ENCODE measurements around the gene ELAVL2. TPM values are rescaled to one million over a fixed set of nuclear protein-coding genes. Genes with fewer than 3 reads are reported as not detected.

Gene ELAVL2
- total and polyA plus RNA-seq, 7 experiments from 2014 or later, result not detected

DNA sequence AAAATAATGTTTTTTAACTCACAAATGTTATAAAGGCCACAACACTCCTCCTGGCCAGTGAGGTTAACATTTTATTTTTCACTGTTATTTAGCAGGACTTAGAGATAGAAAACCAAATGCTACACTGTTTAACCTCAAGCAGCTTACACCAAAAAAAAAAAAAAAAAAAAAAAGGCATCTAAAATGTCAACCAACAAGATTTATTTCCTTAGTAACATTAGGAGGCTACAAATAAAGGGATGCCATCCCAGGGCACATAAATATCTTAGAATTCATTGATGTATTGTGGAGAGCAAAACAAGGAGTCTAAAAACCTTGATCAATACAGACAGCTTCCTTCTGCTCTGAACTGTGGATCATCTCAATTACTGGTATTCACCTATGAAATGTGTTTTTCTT lies 53.7 kb downstream of the ELAVL2 start:
- intact Hi-C loops (cut with micrococcal nuclease), result no loop called here
- Histone ChIP-seq H3K4me3 (ENCODE audit: low read length) (no peak overlapping the region), H3K27me3 (ENCODE audit: control insufficient read depth in 2 of 2, insufficient read depth in 2 of 2, low read length in 2 of 2) (no peaks in the 10 kb centered on the region), H3K36me3 (ENCODE audit: control insufficient read depth in 2 of 3, insufficient read depth in 3 of 3, low read length in 3 of 3) (no peaks in the 10 kb centered on the region), H3K9me3 (ENCODE audit: control insufficient read depth in 2 of 3, low read length in 3 of 3) (no peaks in the 10 kb centered on the region), H3K27ac (ENCODE audit: low read depth, low read length) (no peak overlapping the region), H3K4me1 (ENCODE audit: control insufficient read depth in 2 of 2, insufficient read depth in 2 of 2, low read length in 2 of 2) (no peaks in the 10 kb centered on the region)
- POLR2A ChIA-PET, result no interaction called here
- no peak for DNase-seq
- H3K27me3 Mint-ChIP-seq, result peaks cover 0 to 4% (median 0%) of the 10 kb centered on the region in 5 donors
- H3K27ac Mint-ChIP-seq, result no peak overlapping the region
- CTCF ChIA-PET, result no interaction called here
- H3K4me1 Mint-ChIP-seq, result no peaks in the 10 kb centered on the region
- no peak for ATAC-seq
- no peak overlapping the region for H3K4me3 Mint-ChIP-seq
- H3K9me3 Mint-ChIP-seq, result peaks cover 0 to 23% (median 15%) of the 10 kb centered on the region in 11 donors
- no peaks in the 10 kb centered on the region for H3K36me3 Mint-ChIP-seq

DNA sequence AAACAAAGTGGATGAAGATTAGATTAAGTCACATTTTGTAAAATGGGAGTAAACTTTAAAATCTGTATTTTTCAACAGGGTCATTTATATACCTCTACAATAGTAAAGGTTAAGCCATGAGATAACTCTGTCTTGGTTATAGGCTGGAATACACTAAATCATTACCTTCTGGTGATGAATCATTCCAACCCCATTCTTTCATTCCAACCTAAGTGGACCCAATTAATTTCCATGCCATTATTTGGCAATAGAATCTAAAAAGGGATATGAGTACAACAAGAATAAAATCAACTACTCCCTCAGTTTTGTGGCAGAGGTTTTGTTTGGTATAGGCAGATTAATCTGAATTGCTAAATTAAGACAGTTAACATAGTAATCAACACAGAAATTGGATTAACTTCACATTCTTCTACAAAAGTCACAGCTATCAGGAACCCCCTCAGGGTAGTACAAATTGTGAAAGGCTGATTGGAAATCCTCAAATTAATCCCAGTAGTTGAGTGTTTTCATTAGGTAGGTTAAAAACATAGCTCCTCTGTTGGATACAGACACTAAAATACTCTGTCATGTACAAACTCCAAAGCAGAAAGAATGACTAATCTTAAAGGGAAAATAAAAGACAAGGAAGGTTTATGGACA lies 54.2 kb downstream of the ELAVL2 start:
- DNase-seq, result no peak
- CTCF ChIA-PET, result no interaction called here
- Mint-ChIP-seq H3K4me1 (no peaks in the 10 kb centered on the region), H3K4me3 (no peak overlapping the region), H3K27ac (no peak overlapping the region), H3K9me3 (peaks cover 0 to 23% (median 14%) of the 10 kb centered on the region in 11 donors), H3K36me3 (no peaks in the 10 kb centered on the region), H3K27me3 (peaks cover 0 to 4% (median 0%) of the 10 kb centered on the region in 5 donors)
- intact Hi-C loops (cut with micrococcal nuclease), result no loop called here
- H3K27me3 ChIP-seq (ENCODE audit: control insufficient read depth in 2 of 2, insufficient read depth in 2 of 2, low read length in 2 of 2), result no peaks in the 10 kb centered on the region
- no peak overlapping the region for H3K4me3 ChIP-seq (ENCODE audit: low read length)
- no peaks in the 10 kb centered on the region for H3K36me3 ChIP-seq (ENCODE audit: control insufficient read depth in 2 of 3, insufficient read depth in 3 of 3, low read length in 3 of 3)
- H3K9me3 ChIP-seq (ENCODE audit: control insufficient read depth in 2 of 3, low read length in 3 of 3), result no peaks in the 10 kb centered on the region
- no peaks in the 10 kb centered on the region for H3K4me1 ChIP-seq (ENCODE audit: control insufficient read depth in 2 of 2, insufficient read depth in 2 of 2, low read length in 2 of 2)
- no peak for ATAC-seq
- no peak overlapping the region for H3K27ac ChIP-seq (ENCODE audit: low read depth, low read length)
- POLR2A ChIA-PET, result no interaction called here

DNA sequence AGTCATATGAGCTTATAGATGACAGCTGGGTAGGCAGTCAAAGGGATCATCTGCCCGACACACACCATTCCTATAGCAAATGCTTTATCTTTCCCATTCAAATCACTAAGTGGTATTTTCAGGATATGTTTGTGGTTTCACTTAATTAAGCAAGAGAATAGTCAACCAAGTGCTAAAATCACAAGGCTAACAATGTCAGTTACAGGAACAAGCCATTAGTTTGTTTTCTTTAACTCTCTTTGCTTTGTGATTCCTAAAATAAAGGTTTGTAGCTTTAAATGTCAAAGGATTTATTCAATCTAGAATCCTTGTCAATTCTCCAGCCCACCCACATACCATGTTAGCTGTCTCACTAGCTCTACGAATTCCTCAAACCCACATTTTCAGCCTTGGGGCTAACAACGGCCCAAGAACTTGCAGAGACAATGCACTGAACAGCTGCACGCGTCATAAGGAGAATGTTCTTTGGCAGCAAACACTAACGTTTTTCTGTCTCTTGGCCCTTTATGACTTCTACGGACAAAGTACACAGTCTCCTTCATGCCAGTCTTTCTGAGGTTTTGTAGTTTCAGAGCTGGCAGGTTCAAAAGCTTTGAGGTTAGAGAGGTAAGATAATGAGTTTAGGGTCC lies 56.6 kb downstream of the ELAVL2 start:
- H3K9me3 Mint-ChIP-seq, result peaks cover 0 to 24% (median 8%) of the 10 kb centered on the region in 11 donors
- no peaks in the 10 kb centered on the region for H3K36me3 Mint-ChIP-seq
- intact Hi-C loops (cut with micrococcal nuclease), result no loop called here
- no peaks in the 10 kb centered on the region for H3K9me3 ChIP-seq (ENCODE audit: control insufficient read depth in 2 of 3, low read length in 3 of 3)
- H3K27me3 Mint-ChIP-seq, result peaks cover 0 to 4% (median 0%) of the 10 kb centered on the region in 5 donors
- ChIA-PET POLR2A (no interaction called here), CTCF (no interaction called here)
- no peak overlapping the region for H3K4me3 ChIP-seq (ENCODE audit: low read length)
- no peaks in the 10 kb centered on the region for H3K4me1 Mint-ChIP-seq
- ATAC-seq, result no peak
- no peak overlapping the region for H3K27ac ChIP-seq (ENCODE audit: low read depth, low read length)
- no peaks in the 10 kb centered on the region for H3K27me3 ChIP-seq (ENCODE audit: control insufficient read depth in 2 of 2, insufficient read depth in 2 of 2, low read length in 2 of 2)
- no peaks in the 10 kb centered on the region for H3K4me1 ChIP-seq (ENCODE audit: control insufficient read depth in 2 of 2, insufficient read depth in 2 of 2, low read length in 2 of 2)
- no peak for DNase-seq
- H3K36me3 ChIP-seq (ENCODE audit: control insufficient read depth in 2 of 3, insufficient read depth in 3 of 3, low read length in 3 of 3), result no peaks in the 10 kb centered on the region
- no peak overlapping the region for H3K4me3 Mint-ChIP-seq
- H3K27ac Mint-ChIP-seq, result no peak overlapping the region

DNA sequence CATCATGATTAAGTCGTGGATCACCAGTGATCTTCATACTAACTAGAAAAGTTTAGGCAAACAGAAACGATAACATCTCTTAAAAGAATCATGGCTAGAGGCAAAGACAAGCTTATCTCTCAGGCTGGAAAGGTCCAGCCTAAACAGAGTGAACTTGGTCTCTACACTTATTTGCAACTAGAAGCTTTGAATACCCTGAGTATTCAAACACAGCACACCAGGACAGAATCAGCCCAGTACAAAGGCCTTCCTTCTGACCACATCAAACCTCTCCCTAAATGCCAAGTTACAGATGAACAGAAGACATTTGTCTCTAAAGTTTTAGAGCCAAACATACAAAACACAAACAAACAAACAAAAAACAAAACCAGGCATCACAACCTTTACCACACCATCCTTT lies 57.2 kb downstream of the ELAVL2 start:
- ChIA-PET CTCF (no interaction called here), POLR2A (no interaction called here)
- Mint-ChIP-seq H3K27me3 (peaks cover 0 to 4% (median 0%) of the 10 kb centered on the region in 5 donors), H3K27ac (no peak overlapping the region), H3K4me1 (no peaks in the 10 kb centered on the region), H3K9me3 (peaks cover 0 to 24% (median 8%) of the 10 kb centered on the region in 11 donors), H3K4me3 (no peak overlapping the region), H3K36me3 (no peaks in the 10 kb centered on the region)
- Histone ChIP-seq H3K27me3 (ENCODE audit: control insufficient read depth in 2 of 2, insufficient read depth in 2 of 2, low read length in 2 of 2) (no peaks in the 10 kb centered on the region), H3K27ac (ENCODE audit: low read depth, low read length) (no peak overlapping the region), H3K36me3 (ENCODE audit: control insufficient read depth in 2 of 3, insufficient read depth in 3 of 3, low read length in 3 of 3) (no peaks in the 10 kb centered on the region), H3K4me3 (ENCODE audit: low read length) (no peak overlapping the region), H3K9me3 (ENCODE audit: control insufficient read depth in 2 of 3, low read length in 3 of 3) (no peaks in the 10 kb centered on the region), H3K4me1 (ENCODE audit: control insufficient read depth in 2 of 2, insufficient read depth in 2 of 2, low read length in 2 of 2) (no peaks in the 10 kb centered on the region)
- ATAC-seq (no peak), DNase-seq (no peak)
- intact Hi-C loops (cut with micrococcal nuclease), result no loop called here

DNA sequence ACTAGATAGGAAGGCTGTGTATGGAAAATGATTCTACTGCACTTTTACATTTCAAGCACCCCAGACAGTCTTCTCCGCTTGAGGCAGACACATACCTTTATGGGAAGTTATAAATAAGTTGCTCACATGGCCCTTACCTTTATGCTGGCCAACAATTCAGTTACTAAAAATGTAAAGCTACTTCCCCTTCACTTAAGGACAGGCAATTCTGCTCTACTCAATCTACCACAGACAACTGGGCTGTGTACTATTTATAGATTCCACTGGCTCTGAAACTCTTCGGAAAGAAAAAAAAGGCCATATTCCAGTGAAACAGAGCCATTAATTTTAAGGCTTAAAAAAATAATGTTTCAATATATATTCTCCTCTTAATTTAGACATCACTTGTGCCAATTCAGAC lies 59.4 kb downstream of the ELAVL2 start:
- DNase-seq (no peak), ATAC-seq (no peak)
- H3K27ac Mint-ChIP-seq, result no peak overlapping the region
- intact Hi-C loops (cut with micrococcal nuclease), result no loop called here
- ChIA-PET POLR2A (no interaction called here), CTCF (no interaction called here)
- Histone ChIP-seq H3K27me3 (ENCODE audit: control insufficient read depth in 2 of 2, insufficient read depth in 2 of 2, low read length in 2 of 2) (no peaks in the 10 kb centered on the region), H3K9me3 (ENCODE audit: control insufficient read depth in 2 of 3, low read length in 3 of 3) (no peaks in the 10 kb centered on the region), H3K36me3 (ENCODE audit: control insufficient read depth in 2 of 3, insufficient read depth in 3 of 3, low read length in 3 of 3) (no peaks in the 10 kb centered on the region), H3K4me1 (ENCODE audit: control insufficient read depth in 2 of 2, insufficient read depth in 2 of 2, low read length in 2 of 2) (no peaks in the 10 kb centered on the region), H3K4me3 (ENCODE audit: low read length) (no peak overlapping the region), H3K27ac (ENCODE audit: low read depth, low read length) (no peak overlapping the region)
- H3K4me3 Mint-ChIP-seq, result no peak overlapping the region
- H3K9me3 Mint-ChIP-seq, result peaks cover 0 to 24% (median 5%) of the 10 kb centered on the region in 11 donors
- no peaks in the 10 kb centered on the region for H3K27me3 Mint-ChIP-seq
- H3K36me3 Mint-ChIP-seq, result peaks cover 0 to 4% (median 0%) of the 10 kb centered on the region in 5 donors
- no peaks in the 10 kb centered on the region for H3K4me1 Mint-ChIP-seq

DNA sequence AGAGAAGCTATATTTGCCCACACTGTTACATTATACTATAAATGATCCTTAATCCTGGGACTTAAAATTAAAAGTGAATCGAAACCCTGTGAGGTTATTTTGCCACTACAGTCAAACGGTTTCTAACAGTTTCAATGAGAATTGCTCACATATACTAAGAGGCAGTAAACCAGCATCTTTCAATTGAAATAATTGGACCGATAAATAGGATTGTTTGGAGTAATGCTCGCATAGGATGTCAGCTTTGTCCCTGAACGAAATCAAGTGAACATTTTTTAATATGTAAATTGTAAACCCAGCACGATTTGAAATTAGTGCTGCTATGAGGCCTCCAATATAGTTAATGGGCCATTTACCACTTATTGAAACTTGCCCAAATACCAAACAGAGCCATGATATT lies 60.5 kb downstream of the ELAVL2 start:
- Mint-ChIP-seq H3K4me1 (no peaks in the 10 kb centered on the region), H3K9me3 (peaks cover 0 to 24% (median 5%) of the 10 kb centered on the region in 11 donors), H3K4me3 (no peak overlapping the region), H3K27me3 (no peaks in the 10 kb centered on the region), H3K36me3 (peaks cover 0 to 4% (median 0%) of the 10 kb centered on the region in 5 donors), H3K27ac (no peak overlapping the region)
- DNase-seq, result no peak
- Histone ChIP-seq H3K9me3 (ENCODE audit: control insufficient read depth in 2 of 3, low read length in 3 of 3) (no peaks in the 10 kb centered on the region), H3K27ac (ENCODE audit: low read depth, low read length) (no peak overlapping the region), H3K27me3 (ENCODE audit: control insufficient read depth in 2 of 2, insufficient read depth in 2 of 2, low read length in 2 of 2) (no peaks in the 10 kb centered on the region), H3K36me3 (ENCODE audit: control insufficient read depth in 2 of 3, insufficient read depth in 3 of 3, low read length in 3 of 3) (no peaks in the 10 kb centered on the region), H3K4me1 (ENCODE audit: control insufficient read depth in 2 of 2, insufficient read depth in 2 of 2, low read length in 2 of 2) (no peaks in the 10 kb centered on the region), H3K4me3 (ENCODE audit: low read length) (no peak overlapping the region)
- no peak for ATAC-seq
- intact Hi-C loops (cut with micrococcal nuclease), result no loop called here
- POLR2A ChIA-PET, result no interaction called here
- CTCF ChIA-PET, result no interaction called here

DNA sequence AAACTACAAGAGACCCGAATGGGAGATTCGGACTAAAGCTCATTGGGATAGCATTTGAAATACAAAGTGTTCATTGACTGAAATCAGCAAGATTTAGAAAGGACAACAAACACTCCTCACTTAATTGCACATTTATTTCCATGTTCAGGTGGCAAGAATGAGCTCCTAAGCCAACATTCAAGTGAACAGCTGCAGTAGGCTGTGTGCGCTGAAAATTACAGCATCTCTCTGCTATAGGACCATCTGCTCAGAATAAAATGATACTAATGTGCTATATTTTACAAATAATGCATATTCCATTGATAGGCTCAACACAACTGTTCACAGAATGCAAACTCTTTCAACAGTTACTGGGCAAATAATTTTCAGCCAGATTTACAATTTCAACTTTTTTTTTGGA lies 61.8 kb downstream of the ELAVL2 start:
- Mint-ChIP-seq H3K9me3 (peaks cover 0 to 16% (median 4%) of the 10 kb centered on the region in 11 donors), H3K36me3 (peaks cover 0 to 4% (median 0%) of the 10 kb centered on the region in 5 donors), H3K27ac (no peak overlapping the region), H3K27me3 (no peaks in the 10 kb centered on the region), H3K4me1 (no peaks in the 10 kb centered on the region), H3K4me3 (no peak overlapping the region)
- Histone ChIP-seq H3K36me3 (ENCODE audit: control insufficient read depth in 2 of 3, insufficient read depth in 3 of 3, low read length in 3 of 3) (no peaks in the 10 kb centered on the region), H3K27ac (ENCODE audit: low read depth, low read length) (no peak overlapping the region), H3K27me3 (ENCODE audit: control insufficient read depth in 2 of 2, insufficient read depth in 2 of 2, low read length in 2 of 2) (no peaks in the 10 kb centered on the region), H3K9me3 (ENCODE audit: control insufficient read depth in 2 of 3, low read length in 3 of 3) (no peaks in the 10 kb centered on the region), H3K4me3 (ENCODE audit: low read length) (no peak overlapping the region), H3K4me1 (ENCODE audit: control insufficient read depth in 2 of 2, insufficient read depth in 2 of 2, low read length in 2 of 2) (no peaks in the 10 kb centered on the region)
- ATAC-seq (no peak), DNase-seq (no peak)
- intact Hi-C loops (cut with micrococcal nuclease), result no loop called here
- ChIA-PET POLR2A (no interaction called here), CTCF (interaction anchor here (0.7 kb wide), 1 partner anchor 32 kb away, joined by 3 read pairs; no protein-coding TSS in a partner anchor)

All from naive thymus-derived CD4-positive, alpha-beta T cell (primary cell).